GM19099 (cell line): Measurements from ENCODE around the gene SLC25A17.

Experiments used
- POLR2A ChIP-seq: IDR thresholded peaks from 3 replicates; pipeline ENCODE4 v1.6.1; 2011; ENCODE audit warnings: low read depth; ENCODE audit not compliant: insufficient read length; ENCODE audit errors: extremely low read depth

Gene SLC25A17

DNA sequence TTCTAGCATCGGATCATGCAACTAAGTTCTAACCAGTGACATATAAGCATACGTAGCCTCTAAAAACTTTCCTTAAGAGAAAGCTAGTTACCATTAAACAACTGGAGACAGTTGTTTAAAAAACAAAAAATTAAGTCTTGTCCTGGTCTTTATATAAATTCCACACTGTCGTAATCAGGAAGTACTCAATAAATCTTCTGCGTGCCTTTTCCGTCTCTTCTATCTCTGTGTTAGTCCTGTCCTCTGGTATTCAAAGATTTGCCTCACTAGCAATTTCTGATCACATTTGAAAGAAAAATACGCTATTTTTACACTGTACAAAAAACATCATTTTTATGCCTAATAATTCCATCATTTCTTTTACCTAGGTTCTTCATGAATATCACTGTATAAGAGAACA lies 10.0 kb upstream of the SLC25A17 start:
- TF ChIP-seq POLR2A, result no peak

DNA sequence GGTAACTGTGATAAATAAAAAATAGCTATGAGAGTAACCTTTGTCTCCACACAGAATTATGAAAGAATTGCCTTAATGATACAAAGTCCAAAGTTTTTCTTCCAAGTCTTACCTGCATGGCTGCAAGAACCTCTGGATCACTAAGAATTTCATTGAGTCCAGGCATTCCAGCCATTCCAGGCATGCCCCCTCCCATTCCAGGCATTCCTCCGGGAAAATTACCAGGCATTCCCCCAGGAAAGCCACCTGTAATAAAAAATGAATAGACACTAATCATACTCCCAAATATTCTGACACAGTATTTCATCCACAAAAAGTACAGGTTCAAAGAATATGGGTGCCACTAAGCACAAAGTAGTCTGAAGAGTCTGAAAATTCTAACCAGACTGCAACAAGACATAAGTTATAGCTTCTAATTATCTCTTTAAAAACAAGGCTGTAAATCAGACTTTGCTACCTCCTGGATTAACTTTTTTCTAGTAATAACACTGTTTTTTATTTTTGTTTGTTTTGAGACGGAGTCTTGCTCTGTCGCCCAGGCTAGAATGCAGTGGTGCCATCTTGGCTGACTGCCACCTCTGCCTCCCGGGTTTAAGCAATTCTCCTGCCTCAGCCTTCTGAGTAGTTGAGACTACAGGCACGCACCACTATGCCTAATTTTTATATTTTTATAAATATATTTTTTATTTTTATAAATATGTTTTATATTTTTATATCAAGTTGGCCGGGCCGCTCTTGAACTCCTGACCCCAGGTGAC lies 8.0 kb upstream of the SLC25A17 start:
- TF ChIP-seq POLR2A, result no peak

DNA sequence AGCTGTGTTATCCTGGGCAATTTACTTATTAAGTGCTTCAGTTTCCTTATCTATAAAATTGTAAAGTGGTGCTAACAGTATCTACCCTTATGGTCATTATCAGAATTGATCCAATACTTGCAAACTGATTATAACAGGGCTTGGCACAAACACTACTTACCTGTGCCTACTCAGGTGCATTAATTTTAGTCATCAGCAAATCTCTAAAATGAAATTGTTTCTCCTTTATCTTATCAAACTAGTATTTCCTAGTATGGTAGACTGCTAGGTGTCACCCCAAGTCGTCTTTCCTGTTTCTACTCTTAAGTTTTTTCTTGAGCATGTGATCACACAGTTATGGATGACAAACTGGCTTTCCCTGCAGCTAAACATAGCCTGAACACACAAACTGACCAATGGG lies 4.3 kb upstream of the SLC25A17 start:
- no peak for TF ChIP-seq POLR2A

DNA sequence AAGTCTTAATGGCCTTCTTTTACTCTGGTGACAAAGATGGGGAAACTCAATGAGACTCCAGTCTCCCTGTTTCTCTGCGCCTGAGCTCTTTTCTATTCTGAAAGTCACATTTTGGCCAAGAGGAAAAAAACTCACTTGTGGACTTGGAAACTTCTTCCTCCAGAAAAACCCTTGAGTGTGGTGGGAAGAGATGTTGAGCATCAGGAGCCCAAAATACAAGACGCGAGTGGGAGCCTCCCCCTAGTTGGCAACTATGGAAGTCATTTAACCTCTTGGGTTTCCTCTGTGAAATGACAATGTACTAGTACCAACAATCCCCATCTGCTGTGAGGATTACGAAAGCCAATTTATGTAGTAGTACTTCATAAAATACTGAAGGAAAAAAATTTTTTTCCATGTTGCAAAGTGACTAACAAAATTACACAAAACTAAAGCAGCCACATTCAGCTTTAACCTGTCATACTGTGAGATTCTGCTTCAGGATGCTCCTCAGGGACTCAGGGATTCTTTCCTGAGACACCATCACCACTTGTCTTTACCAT lies 524 bp upstream of the SLC25A17 start:
- TF ChIP-seq POLR2A, result no peak

DNA sequence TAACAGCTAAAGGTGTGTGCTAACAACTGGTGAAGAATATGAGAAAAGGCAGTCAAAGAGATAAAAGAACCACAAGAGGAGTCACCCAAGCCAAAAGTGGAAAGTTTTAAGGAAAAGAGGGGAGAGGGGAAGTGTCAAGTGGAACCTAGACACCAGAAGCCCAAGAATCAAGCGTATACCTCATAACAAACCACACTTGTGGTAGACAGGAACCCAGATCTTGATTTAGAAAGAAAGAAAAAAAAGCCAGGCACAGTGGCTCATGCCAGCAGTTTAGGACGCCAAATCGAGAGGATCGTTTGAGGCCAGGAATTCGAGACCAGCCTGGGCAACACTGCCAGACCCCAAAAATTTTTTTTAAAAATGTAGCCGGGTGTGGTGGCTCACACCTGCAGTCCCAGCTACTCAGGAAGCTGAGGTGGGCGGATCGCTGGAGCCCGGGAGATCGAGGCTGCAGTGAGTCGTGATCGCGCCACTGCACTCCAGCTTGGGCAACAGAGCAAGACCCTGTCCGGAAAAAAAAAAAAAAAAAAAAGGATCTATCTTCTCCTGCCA lies 877 bp downstream of the SLC25A17 start:
- TF ChIP-seq POLR2A, result no peak

DNA sequence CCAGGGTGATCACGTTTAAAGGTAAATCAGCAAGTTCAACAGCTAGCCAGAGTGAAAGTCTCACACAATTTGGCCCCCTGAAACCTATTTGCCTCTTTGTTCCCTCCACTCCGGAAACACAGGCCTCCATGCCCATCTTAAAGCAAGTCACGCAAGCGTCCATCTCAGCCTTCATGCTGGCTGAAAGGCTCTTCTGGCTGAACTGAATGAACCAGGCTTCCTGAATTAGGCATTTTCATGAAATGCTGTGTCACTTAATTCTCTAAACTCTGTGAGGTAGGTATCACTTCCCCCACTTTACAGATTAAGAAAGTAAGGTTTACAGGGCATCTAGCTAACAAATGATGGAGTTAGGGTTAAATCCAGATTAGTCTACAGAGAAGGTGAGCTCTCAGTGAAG lies 1.4 kb downstream of the SLC25A17 start:
- TF ChIP-seq POLR2A, result peak; percentile 26

DNA sequence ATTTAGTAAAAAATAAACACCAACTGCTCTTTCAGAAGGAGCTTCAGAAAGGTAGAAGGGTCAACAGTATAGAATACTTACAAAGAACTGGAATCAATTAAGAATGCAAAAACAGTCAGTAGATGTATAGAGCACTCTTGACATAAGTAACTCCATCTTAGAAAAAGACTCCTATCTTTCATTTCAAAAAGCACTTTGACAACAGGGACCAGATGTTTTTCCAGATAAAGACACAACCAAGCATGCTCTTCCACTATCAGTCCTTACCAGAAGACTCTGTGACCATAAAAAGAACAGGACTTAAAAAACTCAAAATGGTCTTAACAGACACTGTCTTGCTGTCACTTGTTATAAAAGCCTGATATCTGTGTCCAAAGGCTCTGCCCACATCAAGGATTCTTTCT lies 5.2 kb downstream of the SLC25A17 start:
- no peak for TF ChIP-seq POLR2A

DNA sequence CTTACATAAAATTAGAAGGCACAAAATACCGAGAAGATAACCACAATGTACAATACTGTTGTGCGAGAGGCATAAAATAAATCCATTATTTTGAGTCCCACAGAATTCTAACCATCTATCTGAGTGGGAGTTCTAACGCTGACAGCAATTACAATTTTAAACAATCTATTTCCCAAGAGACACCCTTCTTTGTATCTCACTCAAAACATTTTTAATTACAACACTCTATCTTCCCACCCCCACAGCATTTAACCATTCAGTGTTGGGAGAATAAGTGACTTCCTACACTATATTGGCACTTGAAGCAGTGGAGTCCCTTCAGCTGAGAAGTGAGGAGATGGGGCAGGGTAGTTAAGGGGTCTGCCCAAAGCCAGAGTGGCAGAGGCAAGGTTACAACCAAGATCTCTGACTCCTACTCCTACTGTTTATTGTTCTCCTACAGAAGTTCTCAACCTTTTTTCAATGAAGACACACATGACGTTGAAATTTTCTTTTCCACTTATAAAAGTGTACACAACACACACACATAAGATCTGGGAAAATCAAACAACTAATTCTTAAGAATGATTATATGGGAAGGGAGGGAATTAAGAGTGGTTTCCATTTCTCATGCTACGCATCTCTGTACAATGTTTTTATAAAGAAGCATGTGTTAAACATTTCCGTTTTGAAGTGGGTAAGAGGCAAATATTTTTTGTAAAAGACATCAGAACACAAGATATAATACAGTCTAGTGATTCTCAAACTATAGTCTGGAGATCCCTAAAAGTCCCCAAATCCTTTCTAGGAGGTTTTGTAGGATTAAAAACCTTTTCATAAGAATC lies 10.9 kb downstream of the SLC25A17 start:
- no peak for TF ChIP-seq POLR2A

DNA sequence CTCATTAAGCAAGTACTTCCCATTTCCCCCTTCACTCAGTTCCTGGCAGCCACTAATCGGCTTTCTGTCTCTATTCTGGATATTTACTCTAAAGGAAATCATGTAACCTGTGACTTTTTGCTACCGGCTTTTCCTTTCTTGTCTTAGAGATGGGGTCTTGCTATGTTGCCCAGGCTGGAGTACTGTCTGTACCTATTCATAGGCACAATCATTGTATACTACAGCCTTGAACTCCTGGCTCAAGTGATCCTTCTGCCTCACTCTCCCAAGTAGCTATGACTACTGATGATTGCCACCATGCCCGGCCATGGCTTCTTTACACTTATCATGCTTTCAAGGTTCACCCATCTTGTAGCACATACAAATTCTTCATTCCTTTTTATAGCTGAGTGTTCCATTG lies 12.4 kb downstream of the SLC25A17 start:
- no peak for TF ChIP-seq POLR2A

DNA sequence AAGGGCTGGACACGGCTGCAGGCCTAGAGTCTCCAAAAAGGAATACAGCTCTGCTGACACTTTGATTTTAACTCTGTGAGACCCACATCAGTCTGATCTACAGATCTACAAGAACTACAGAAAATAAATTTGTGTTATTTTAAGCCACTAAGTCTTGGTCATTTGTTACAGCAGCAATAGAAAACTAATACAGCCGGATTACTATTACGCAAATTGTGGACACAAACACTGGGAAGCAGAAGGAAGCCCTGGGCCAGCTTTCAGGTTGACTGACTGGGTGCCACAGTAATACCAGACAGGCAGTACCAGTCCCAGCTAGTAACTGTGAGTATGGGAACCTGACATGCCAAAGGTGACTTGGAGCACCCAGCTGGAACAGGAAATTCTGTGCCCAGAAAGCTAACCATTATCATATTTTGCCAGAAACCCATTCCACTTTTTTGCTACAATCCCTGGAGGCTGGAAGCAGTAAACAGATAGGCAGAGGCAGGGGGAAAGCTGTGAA lies 13.4 kb downstream of the SLC25A17 start:
- TF ChIP-seq POLR2A, result no peak

DNA sequence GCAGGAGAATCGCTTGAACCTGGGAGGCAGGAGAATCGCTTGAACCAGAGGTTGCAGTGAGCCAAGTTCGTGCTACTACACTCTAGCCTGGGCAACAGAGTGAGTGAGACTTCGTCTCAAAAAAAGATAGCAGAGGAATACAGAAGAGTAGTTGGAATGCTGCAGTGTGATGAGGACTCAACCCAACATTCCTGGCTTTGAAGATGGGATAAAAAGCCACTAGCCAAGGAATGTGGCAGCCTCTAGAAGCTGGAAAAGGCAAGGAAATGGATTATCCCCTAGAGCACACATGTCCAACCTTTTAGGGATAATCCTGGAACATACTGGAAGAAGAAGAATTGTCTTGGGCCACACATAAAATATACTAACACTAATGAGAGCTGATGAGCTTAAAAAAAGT lies 13.9 kb downstream of the SLC25A17 start:
- no peak for TF ChIP-seq POLR2A

DNA sequence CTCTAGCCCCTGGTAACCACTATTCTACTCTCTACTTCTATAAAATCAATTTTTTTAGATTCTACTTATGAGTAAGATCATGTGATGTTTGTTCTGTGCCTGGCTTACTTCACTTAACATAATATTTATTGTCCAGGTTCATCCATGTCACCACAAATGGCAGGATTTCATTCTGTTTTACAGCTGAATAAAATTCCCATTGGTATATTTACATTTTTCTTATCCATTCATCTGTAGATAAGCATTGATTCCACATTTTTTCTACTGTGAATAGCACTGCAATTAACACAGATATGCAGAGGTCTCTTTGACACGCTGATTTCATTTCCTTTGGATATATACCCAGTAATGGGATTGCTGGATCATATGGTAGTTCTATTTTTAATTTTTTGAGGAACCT lies 15.8 kb downstream of the SLC25A17 start:
- no peak for TF ChIP-seq POLR2A

DNA sequence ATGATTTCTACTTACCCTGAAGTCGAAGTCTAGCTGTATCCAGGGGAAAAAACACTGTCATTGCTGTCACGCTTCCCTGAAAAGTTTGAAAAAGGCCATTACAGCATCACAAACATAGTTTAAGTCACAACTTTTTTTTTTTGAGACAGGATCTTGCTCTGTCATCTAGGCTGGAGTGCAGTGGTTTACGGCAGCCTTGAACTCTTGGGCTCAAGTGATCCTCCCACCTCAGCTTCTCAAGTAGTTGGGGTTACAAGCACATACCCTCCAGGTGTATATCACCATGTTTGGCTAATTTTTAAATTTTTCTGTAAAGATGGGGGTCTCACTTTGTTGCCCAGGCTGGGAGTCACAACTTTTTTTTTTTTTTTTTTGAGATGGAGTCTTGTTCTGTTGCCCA lies 20.1 kb downstream of the SLC25A17 start:
- TF ChIP-seq POLR2A, result no peak

DNA sequence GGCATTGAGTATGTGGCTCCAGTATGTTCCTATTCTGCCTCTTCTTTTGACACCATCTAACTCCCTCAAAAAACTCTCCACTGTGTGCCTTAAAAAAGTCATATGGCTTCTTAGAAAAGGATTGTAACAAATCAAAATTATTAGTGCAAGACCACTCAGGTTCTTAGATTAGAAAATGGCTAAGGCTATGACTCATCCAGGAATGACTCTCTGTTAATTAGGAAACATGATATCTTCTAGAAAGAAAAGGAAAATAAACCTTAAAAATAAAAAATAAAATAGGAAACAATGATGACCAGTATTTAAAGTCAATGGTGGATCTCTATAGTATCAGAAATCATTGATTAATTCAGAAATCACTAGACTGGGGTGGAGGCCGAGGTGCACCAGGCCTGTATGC lies 21.7 kb downstream of the SLC25A17 start:
- no peak for TF ChIP-seq POLR2A

DNA sequence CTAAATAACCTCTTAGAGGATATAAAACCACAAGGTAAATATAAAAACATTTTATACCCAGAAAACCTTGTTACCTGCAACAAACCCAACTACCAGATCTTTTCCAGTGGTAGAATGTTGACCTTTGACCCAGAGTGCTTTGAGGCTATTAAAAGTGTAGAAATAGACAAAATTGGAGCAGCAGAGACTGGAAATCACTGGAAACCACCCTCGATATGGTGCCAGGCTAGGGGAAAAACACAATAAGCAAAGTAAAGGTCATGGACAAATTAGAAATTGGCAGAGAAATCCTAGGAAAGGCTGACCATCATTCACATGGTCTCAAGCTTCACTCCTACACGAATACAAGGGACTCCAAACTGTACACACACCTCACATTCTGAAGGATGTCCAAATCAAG lies 26.7 kb downstream of the SLC25A17 start:
- TF ChIP-seq POLR2A, result no peak
